HG02852 (cell line): Measurements from ENCODE around the gene MAP2K7.

Experiments used
- ATAC-seq: cut with Tn5 transposase; IDR thresholded peaks from one replicate; pipeline ENCODE4 v1.9.1; 2021; ENCODE audit warnings: mild to moderate bottlenecking, moderate library complexity; ENCODE audit not compliant: unreplicated experiment

Gene MAP2K7

DNA sequence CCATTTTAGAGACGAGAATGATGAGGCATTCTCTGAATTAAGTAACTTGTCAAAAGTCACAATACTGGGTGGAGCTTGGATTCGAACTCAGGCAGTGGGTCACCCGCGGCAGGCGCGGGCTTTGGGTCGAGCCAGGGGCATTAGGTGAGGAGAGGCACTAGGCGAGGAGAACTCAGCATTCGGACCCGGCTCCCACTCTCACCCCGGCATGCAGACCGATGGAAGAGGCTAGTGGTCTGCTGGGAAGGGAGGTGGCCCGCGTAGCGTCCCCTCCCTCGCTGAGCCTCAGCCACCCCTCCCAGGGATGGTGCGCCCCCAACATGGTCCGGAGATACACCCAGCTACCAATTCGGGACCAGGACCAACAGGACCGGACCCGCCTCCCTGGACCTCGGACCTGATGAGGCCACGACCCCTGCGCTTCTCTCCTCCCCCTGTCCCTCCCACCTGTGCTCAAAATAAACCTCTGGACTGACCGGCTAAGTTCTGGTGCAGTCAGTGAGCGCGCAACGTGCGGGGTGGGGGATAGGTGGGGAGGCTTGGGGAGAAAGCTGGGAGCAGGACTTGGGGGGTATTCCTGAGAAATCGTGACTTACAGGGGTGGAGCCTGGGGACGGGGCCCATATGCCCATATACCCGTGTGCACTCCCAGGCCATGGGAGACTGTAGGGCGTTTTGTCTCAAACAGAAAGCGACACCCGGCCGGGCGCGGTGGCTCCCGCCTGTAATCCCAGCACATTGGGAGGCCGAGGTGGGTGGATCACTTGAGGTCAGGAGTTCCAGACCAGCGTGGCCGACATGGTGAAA lies 15.1 kb downstream of the MAP2K7 start:
- no peak for ATAC-seq

DNA sequence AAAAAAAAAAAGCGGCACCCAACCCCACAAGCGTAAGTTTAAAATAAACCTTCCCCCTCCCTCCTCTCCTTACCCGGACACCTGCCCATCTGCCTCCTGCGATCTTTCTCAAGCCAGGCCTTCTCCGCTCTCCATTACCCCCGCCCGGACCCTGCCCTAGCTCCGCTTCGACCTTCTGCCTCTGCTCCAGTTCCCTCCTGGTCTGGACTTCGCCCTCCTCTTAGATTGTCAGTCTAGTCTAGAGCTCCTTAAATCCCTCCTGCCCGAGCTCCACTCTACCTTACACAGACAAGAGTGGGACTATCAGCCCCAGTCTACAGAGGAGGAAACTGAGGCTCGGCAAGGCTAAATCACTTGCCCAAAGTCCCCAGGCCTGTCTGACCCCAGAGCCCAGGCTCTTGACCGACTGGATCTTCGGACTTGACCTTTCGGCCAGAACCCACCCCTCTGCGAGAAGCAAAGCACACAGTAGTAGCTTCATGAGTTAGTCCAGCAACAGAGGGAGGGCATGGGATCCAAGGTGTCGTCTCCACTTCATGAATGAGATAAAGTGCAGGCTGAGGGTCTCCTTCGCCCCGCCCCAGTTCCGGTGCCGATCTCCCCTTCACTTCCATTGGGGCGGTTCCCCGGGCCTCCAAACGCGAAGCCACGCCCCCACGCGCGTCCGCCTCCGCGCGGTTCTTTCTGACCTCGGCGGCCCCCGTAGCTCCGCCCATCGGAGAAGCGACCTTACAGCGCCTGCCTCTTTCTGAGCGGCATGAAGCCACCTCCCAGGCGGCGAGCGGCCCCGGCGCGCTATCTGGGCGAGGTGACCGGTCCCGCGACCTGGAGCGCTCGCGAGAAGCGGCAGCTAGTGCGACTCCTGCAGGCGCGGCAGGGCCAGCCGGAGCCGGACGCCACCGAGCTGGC lies 16.2 kb downstream of the MAP2K7 start, which contains the start of gene SNAPC2:
Gene SNAPC2 (plus strand): TSS at position 729 of the 909 bp plus-strand sequence. CDS start 29 bp downstream, at position 758.
- ATAC-seq = peak; percentile 58

DNA sequence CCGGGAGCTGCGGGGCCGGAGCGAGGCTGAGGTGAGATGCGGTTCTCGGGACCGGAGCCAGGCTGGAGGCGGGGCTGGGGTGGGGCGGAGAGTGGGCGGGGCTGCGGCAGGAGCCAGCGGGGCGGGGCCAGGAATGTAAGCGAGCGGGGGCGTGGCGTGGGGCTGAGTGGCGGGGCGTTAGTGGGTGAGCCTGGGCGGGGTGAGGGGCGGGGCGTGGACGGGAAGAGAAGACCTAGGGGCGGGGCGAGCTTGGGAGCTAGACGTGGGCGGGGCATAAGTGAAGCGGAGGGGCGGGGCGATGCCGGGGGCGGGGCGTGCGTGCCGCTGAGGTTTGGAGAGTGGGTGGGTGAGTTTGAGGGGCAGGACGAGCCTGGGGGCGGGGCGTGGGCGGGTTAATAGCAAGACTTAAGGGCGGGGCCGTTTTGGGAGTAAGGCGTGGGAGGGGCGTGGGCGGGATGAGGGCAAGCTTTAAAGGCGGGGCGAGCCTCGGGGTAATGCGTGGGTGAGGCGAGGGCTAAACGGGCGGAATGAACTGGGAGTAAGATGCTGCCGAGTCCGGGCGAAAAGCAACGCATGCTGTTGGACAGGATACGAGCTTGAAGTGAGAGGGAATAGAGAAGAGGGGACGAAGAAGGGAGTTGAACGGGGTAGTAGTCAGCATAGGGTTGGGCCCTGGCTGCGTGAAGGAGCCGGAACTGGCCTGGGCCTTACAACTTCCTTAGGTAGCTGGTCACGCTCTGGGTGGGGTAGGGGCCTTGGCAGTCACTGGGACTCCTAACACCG lies 17.0 kb downstream of the MAP2K7 start:
- ATAC-seq = peak; percentile 42

DNA sequence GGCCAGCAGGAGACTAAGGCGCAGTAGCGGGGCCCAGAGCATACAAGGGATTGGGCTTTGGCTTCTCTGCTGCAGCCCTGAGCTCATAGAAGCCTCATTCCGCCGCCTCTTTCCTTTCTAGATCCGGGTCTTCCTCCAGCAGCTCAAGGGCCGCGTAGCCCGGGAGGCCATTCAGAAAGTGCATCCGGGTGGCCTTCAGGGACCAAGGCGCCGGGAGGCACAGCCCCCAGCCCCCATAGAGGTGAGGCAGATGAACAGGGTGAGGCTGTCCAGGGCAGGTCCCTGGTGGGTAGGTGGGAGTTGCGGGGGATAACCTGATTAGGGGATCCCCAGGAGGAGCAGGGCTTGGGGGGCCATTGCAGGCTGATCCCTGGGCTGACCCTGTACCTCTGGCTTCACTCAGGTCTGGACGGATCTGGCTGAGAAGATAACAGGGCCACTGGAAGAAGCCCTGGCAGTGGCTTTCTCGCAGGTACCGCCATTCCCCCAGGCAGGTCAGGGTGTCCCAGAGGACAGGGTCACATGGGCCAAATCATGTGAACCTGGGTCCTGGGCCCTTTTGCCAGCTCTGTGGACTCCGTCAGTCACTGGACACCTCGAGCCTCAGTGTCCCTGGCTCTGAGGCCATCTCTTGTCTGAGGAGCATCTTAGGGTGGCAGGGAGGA lies 17.8 kb downstream of the MAP2K7 start:
- ATAC-seq = no peak

GRCh38 chr19:7921967-7922835 lies 18.5 kb downstream of the MAP2K7 start:
- no peak for ATAC-seq

- ATAC-seq = no peak
Observed at GRCh38 chr19:7922836-7923195, 19.1 kb downstream of the MAP2K7 start.

DNA sequence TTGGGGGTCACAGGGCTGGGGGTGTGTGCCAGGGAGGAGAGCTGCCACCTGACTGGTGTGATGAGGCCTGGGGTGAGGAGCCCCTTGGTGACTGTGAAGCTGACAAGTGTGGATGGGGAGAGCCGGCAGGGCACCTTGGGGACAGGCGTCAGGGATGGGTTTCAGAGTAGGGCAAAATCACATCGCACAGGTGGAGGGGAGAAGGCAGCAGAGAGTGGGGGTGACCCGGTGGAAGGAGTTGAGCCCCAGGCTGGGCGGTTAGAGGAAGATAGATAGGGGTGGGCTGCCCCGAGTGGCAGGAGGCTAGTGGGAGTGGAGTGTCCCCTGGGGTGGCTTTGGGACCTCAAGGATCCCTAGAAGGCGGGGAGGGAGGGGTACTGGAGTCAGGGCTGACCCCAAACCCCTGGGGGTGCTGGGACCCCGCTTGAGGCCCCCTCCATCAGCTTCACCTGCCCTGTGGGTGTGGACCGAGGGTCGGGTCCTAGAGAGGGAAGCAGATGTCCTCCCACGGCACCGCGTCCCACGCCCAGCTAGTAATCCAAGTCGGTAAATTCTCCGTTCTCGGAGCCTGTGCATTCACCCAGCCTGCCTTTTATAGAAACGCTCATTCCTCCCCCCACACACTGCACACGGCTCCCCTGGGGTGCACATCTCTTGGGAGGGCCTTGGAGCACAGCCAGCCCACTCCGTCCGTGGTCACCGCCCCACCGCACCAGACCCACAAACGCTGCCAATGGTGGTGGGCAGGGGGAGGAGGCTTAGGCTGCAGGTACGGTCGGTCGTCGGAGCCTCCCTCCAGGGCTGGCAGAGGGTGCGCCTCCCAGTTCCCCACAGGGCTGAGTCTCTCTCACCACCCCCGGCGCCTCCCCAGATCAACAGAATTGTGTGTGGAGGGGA lies 19.9 kb downstream of the MAP2K7 start:
- no peak for ATAC-seq

- no peak for ATAC-seq
Observed at GRCh38 chr19:7924241-7924640, 20.6 kb downstream of the MAP2K7 start.

DNA sequence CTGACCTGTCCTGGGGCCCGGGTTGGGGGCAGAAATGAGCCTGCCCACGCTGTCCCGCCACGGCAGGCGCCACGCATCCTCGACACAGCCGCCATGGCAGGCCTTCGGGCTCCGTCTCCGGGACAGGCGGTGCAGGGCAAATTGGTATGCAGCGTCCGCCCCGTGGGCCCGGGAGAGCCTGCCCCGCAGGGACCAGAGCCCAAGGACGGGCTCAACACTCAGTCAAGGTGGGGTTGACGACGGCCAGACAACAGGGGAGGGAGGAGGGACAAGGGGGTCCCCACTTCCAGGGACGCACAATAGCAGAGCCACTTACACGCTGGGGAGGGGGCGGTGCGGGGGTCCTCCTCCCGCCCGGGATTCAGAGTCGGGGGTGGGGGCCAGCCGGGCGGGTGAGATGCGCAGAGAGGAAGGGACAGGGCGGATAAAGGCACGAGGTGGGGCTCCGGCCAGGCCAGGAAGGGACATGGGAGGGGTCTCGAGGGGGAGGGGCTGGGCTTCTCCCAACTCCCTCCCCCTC lies 21.0 kb downstream of the MAP2K7 start:
- no peak for ATAC-seq

DNA sequence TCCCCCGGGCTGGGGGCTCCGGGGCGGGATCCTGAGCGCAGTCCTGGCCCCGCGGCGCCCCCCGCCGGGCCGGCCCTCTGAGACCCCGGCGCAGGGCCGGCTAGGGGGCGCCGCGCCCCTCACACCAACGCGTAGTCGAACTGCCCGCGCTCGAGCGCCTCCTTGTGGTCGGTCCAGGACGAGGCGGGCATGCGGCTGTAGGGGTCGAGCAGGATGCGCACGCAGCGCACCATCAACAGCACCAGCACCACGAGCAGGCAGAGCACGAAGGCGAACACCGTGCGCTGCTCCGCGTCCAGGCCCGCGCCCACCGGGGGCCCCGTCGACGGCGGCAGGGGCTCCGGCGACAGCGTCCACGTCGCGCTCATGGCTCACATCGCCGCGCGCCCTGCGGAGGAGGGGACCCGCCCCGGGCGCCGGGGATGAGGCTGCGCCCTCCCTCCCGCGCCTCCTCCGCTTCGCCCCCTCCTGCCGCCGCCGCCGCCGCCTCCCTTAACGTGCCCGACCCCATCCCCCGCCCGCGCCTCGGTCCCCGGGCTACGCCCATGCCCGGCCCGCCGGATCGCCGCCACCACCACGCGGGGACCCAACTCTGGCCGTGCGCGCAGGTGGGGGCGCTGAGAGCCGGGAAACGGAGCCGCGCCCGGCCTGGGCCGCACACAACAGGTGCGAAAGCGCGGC lies 21.6 kb downstream of the MAP2K7 start:
- no peak for ATAC-seq

GRCh38 chr19:7926021-7926726 lies 22.5 kb downstream of the MAP2K7 start, which contains the start of gene CTXN1:
CTXN1 (minus strand) TSS chr19:7926135; CDS start chr19:7925538, 597 bp downstream.
- ATAC-seq = no peak

GRCh38 chr19:7926727-7927604 lies 23.3 kb downstream of the MAP2K7 start:
- no peak for ATAC-seq

DNA sequence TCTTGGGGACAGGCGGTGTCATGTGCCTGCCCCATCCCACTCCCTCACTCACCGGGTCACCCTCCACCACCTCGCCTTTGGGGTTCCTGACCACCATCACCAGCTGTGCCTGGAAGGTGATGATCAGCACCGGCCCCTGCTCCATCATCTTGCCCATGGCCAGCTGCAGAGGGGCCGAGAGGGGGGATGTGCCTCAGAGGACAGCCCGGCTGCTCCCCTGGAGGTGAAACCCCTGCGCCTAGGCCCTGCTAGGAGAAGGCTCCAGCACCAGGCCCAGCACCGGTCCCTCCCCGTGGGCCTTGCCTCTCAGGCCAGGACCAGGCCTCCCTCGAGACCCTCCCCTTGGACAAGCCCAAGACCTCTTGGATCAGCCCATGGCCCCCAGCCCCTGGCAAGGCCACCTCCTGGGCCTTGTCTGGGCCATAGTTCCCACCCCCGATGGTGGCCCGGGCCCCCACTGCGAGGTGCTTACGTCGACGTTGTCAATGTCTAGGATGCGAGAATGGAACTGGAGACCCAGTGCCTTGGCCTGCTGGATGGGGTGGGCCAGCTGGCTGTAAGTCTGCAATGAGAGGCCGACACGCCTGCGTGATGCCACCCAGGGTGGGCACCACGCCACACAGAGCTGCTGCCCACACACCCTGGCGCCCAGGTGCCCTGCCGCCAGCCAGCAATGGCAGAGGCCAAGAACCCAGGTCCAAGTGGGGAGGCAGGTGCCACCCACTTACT lies 24.1 kb downstream of the MAP2K7 start:
- no peak for ATAC-seq

DNA sequence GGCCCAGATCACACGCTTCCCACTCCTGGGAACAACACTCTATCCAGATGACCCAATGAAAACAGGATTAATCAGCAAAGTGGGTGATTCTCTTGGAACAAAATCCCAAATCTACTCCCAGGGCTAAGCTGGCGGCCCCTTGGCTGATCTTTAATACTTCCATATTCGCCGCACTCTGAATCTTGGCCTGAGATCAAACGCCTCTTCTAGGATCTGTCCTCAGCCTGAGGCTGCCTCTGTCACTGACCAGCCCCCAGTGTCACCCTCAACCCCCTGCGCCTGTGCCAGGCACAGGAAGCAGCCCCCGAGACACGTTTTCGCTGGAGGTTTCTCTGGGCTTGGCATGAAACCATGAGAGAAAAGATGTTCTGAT lies 24.6 kb downstream of the MAP2K7 start:
- no peak for ATAC-seq
